K562 (cell line): ENCODE data around the gene SPI1. TPM values are rescaled to one million over a fixed set of nuclear protein-coding genes. Genes with fewer than 3 reads are reported as not detected.

Experiments
- ATAC-seq: fragments of 200-7000 bp; cut with Tn5 transposase; 3 replicates; pipeline ENCODE4 v1.9.1; 2020; ENCODE audit warnings: moderate library complexity
- BruUV-seq: library from RNA; stranded (reverse); fragments of 400-500 nt; replicated peaks from 2 replicates; lab custom pipeline; 2021; lab: Mats Ljungman, UMichigan
- CTCF ChIA-PET: fragments of 300-600 bp; formaldehyde crosslinking; extraction: SDS; loops from one replicate; lab custom pipeline; 2021; ENCODE audit warnings: low intra/inter-chr PET ratio; lab: Yijun Ruan, JAX
- POLR2A ChIA-PET: fragments of 300-600, 350-650 bp; sonication (Branson Sonifier 250); formaldehyde crosslinking; extraction: SDS; loops from one replicate; lab custom pipeline; 2021; ENCODE audit warnings: antibody characterized with exemption, inconsistent platforms; lab: Yijun Ruan, JAX
- DNase-seq, 4 experiments: peaks; one replicate each; pipeline versions ENCODE4 v3.0.0 to v3.0.0-alpha.2; 2011 to 2018; ENCODE audit warnings: low spot score in 3 of 4, mixed read lengths in 3 of 4; ENCODE audit errors: extremely low read depth in 1 of 4
- FAIRE-seq: peaks from 2 replicates; lab custom pipeline; 2011; peaks lifted over from hg19 to GRCh38; lab: Jason Lieb, UNC
- H2AFZ ChIP-seq: 2 replicates; pipeline ENCODE4 v1.6.0; 2011; ENCODE audit warnings: low read depth, low read length, control low read depth, inconsistent platforms
- H3K27ac ChIP-seq: fragments of 200-600 bp; 3 replicates; pipeline ENCODE4 v1.8.0; 2011; ENCODE audit warnings: low read depth, mild to moderate bottlenecking, control low read depth, inconsistent platforms, low read length, moderate library complexity, mixed read lengths; ENCODE audit errors: extremely low read depth
- H3K27me3 ChIP-seq, 2 experiments: fragments of 300-600 bp in 1 of 2; 2 replicates in 1 of 2; 3 replicates in 1 of 2; pipeline versions ENCODE4 v1.6.0 to v1.8.0; 2011; ENCODE audit warnings: inconsistent platforms in 2 of 2, low read length in 2 of 2, mild to moderate bottlenecking in 1 of 2, mixed read lengths in 1 of 2, moderate library complexity in 1 of 2; ENCODE audit not compliant: control insufficient read depth in 2 of 2, insufficient read depth in 2 of 2
- H3K36me3 ChIP-seq: fragments of 300-600 bp; 3 replicates; pipeline ENCODE4 v1.8.0; 2011; ENCODE audit warnings: mild to moderate bottlenecking, low read length, inconsistent platforms; ENCODE audit not compliant: control insufficient read depth, insufficient read depth
- H3K4me1 ChIP-seq, 2 experiments: fragments of 200-600 bp in 1 of 2; replicated peaks in 1 of 2; 2 replicates in 1 of 2; 3 replicates in 1 of 2; pipeline versions ENCODE4 v1.5.1 to v1.8.0; 2011; ENCODE audit warnings: inconsistent platforms in 2 of 2, low read length in 2 of 2, mild to moderate bottlenecking in 1 of 2, mixed read lengths in 1 of 2, moderate library complexity in 1 of 2; ENCODE audit not compliant: control insufficient read depth in 2 of 2, insufficient read depth in 2 of 2
- H3K4me2 ChIP-seq: 2 replicates; pipeline ENCODE4 v1.6.1; 2011; ENCODE audit warnings: low read length, control low read depth, inconsistent platforms, mixed read lengths; ENCODE audit not compliant: insufficient read depth
- H3K4me3 ChIP-seq: fragments of 200-600 bp; sonication (generic), shearing (Covaris generic); 2 replicates; pipeline ENCODE4 v1.5.1; 2016; ENCODE audit warnings: control low read depth, inconsistent platforms
- H3K79me2 ChIP-seq: fragments of 200-600 bp; 3 replicates; pipeline ENCODE4 v1.8.0; 2011; ENCODE audit warnings: low read length, inconsistent platforms; ENCODE audit not compliant: control insufficient read depth, insufficient read depth
- H3K9ac ChIP-seq, 2 experiments: 2 replicates each; pipeline versions ENCODE4 v1.6.0 to v1.6.1; 2011; ENCODE audit warnings: low read depth in 2 of 2, low read length in 2 of 2, control low read depth in 1 of 2, inconsistent platforms in 1 of 2, mild to moderate bottlenecking in 1 of 2, mixed read lengths in 1 of 2; ENCODE audit not compliant: insufficient read depth in 1 of 2
- H3K9me1 ChIP-seq: one replicate; pipeline ENCODE4 v1.6.0; 2011; ENCODE audit warnings: inconsistent platforms, mild to moderate bottlenecking, low read length, moderate library complexity; ENCODE audit not compliant: control insufficient read depth, insufficient read depth
- H3K9me3 ChIP-seq: replicated peaks from 2 replicates; pipeline ENCODE4 v1.5.1; 2011; ENCODE audit warnings: low read depth, low read length, inconsistent platforms; ENCODE audit not compliant: control insufficient read depth, insufficient read depth
- H4K20me1 ChIP-seq: replicated peaks from 2 replicates; pipeline ENCODE4 v1.6.1; 2011; ENCODE audit warnings: low read length, inconsistent platforms, mixed read lengths; ENCODE audit not compliant: control insufficient read depth, insufficient read depth
- CXXC5 ChIP-seq: fragments of 250-450 bp; sonication (Bioruptor Pico); IDR thresholded peaks from 2 replicates; pipeline ENCODE4 v1.8.0; 2022; ENCODE audit warnings: inconsistent platforms, mild to moderate bottlenecking, moderate library complexity
- FOS ChIP-seq: IDR thresholded peaks from 3 replicates; pipeline ENCODE4 v1.6.1; 2011; ENCODE audit not compliant: insufficient read length; ENCODE audit errors: extremely low read depth
- JUND ChIP-seq, 2 experiments: IDR thresholded peaks; 2 replicates in 1 of 2; 3 replicates in 1 of 2; pipeline ENCODE4 v1.6.1; 2011; ENCODE audit warnings: borderline replicate concordance in 2 of 2, low read depth in 2 of 2, low read length in 2 of 2, improper control_type of control experiment in 1 of 2, missing biosample characterization in 1 of 2, missing genetic modification characterization in 1 of 2, missing genetic modification reagents in 1 of 2
- NFIC ChIP-seq: fragments of 450-650 bp; IDR thresholded peaks from 2 replicates; pipeline ENCODE4 v1.6.1; 2017; ENCODE audit warnings: mild to moderate bottlenecking, inconsistent platforms
- SNIP1 ChIP-seq: fragments of 450-650 bp; IDR thresholded peaks from 2 replicates; pipeline ENCODE4 v1.7.1; 2017; ENCODE audit warnings: low read depth, mild to moderate bottlenecking
- ZNF717 ChIP-seq: fragments of 250-450 bp; sonication (Bioruptor Pico); IDR thresholded peaks from 2 replicates; pipeline ENCODE4 v1.5.0; 2021
- WGBS: fragments of 100-300 bp; shearing (Covaris generic); methylation state at CpG from one replicate; pipeline ENCODE4 v1.1.6; 2016; ENCODE audit warnings: low coverage, mixed read lengths; ENCODE audit not compliant: insufficient coverage; ENCODE audit errors: missing lambda C conversion rate; 5-methylcytosine and 5-hydroxymethylcytosine counted together
- in situ Hi-C: fragments of 300-500 bp; cut with MboI; formaldehyde crosslinking; loops from 4 replicates; pipeline ENCODE4 v1.15.0; 2018; ENCODE audit warnings: inconsistent platforms, mixed read lengths
- intact Hi-C: fragments of 100-400 bp; cut with micrococcal nuclease; formaldehyde crosslinking; loops from 2 replicates; pipeline ENCODE4 v1.14.2; 2022
- polyA plus RNA-seq, 8 experiments: library from polyadenylated mRNA; depleted of rRNA in 4 of 8; stranded (reverse) in 5 of 8; unstranded in 3 of 8; fragments of >200 nt; fragmentation: Nextera tagmentation in 2 of 8; fragmentation: Illumina TruSeq in 1 of 8; extraction: Ambion mirVana in 2 of 8; extraction: Trizol in 1 of 8; gene quantifications; 2 replicates each; pipeline versions ENCODE4 v1.2.1 to v1.2.3, GENCODE V29; 2011 to 2014; ENCODE audit warnings: inconsistent platforms in 1 of 8, missing spikeins in 1 of 8
- total RNA-seq, 7 experiments: library from RNA; depleted of rRNA in 6 of 7; stranded (reverse); fragments of >200 nt in 6 of 7; fragmentation: Illumina TruSeq in 2 of 7; extraction: Trizol in 2 of 7; gene quantifications; 2 replicates each; pipeline versions ENCODE4 v1.2.1 to v1.2.3, GENCODE V29; 2011 to 2021; ENCODE audit warnings: low replicate concordance in 1 of 7
- TF ChIP-seq, protein P1 (sequence below): sonication (generic); formaldehyde crosslinking; IDR thresholded peaks from 2 replicates; pipeline ENCODE4 v1.8.0; 2023; ENCODE audit warnings: mild to moderate bottlenecking, missing genetic modification reagents

SPI1 gene
- total and polyA plus RNA-seq, 9 of the 15 experiments (the other 6 are each of a cell fraction or from before 2014, with no cell fraction given) = 0.10 to 33.7 (median 10.3) TPM

DNA sequence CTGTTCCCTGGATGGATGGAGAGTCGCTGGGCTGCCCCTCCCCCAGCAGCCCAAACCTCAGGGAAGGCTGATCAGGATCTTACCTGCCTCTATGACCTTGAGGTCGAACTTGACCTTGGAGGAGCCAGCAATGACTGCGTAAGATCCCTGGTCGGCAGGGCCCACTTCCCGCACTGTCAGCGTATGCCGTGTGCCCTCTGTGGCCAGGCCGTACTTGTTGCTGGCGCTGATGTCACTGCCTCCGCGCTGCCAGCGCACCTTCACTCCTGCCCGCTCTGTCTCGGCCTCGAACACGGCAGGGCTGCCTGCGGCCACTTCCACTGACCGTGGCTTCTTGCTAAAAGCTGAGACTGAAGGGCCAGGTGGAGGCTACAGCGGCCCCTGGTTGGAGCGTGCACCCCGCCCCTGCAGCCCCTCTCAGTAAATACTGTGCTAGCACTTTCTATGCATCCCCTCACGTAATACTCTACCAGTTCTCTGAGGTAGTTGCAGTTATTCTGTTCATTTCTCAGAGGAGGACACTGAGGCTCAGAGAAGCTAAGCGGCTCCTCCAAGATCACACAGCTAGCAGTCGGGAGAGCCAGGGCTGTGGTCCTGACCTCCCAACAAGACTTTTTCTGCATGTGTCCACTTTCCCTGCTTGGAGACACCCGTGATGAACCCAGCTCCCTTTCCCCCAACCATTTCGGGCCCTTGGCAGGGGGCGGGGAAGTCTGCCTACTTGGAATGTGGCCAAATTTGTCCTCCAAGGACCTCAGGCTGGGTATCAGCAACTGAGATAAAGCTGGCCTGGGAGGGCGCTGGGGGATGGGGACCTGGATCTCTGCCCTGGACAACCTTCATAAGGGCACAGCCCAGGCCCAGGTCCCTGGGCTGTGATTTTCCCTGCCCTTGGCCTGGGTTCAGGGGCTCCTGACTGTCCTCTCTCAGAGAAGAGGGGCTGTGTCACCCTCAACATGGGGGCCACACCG lies 26.9 kb downstream of the SPI1 start (continued):
- TF ChIP-seq, protein P1, sequence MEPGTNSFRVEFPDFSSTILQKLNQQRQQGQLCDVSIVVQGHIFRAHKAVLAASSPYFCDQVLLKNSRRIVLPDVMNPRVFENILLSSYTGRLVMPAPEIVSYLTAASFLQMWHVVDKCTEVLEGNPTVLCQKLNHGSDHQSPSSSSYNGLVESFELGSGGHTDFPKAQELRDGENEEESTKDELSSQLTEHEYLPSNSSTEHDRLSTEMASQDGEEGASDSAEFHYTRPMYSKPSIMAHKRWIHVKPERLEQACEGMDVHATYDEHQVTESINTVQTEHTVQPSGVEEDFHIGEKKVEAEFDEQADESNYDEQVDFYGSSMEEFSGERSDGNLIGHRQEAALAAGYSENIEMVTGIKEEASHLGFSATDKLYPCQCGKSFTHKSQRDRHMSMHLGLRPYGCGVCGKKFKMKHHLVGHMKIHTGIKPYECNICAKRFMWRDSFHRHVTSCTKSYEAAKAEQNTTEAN (CRISPR knock-in tag) = no peak
- no peak for TF ChIP-seq JUND (IDR thresholded peaks at IDR 0.05; ENCODE audit: borderline replicate concordance, low read depth, low read length)
- TF ChIP-seq JUND (tag; IDR thresholded peaks at IDR 0.05; ENCODE audit: borderline replicate concordance, low read depth, low read length) = no peak
- TF ChIP-seq CXXC5 = no peak
- TF ChIP-seq ZNF717 (CRISPR knock-in tag) = no peak

DNA sequence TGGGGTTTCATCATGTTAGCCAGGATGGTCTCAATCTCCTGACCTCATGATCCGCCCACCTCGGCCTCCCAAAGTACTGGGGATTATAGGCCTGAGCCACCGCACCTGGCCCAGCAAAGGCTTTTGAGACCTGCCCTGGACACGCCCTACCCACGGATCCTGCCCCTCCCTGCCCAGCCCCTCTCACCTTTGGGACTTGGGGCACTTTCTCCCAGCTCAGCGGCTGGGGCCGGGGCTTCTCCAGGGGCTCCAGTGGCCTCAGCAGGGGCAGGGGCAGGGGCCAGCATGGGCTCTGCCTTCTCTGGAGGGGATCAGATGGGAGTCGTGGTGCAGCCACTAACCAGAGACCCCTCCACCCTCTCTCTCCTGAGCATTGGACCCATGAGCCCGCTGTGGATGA lies 28.0 kb downstream of the SPI1 start:
- intact Hi-C loops (loop anchor here (10.0 kb wide), 2 partner anchors 54 to 466 kb away; partner anchors contain the start of gene SLC39A13), in situ Hi-C loops (loop anchor here (10.0 kb wide), 1 partner anchor 466 kb away; no protein-coding TSS in a partner anchor)
- no peak overlapping the region for H3K4me2 ChIP-seq
- H3K4me1 ChIP-seq = peaks cover 0 to 44% of the 10 kb centered on the region in 2 experiments; a peak in 2 of 5 replicates
- no peak overlapping the region for H2AFZ ChIP-seq
- H3K9me3 ChIP-seq = no peaks in the 10 kb centered on the region; the same call in 1 of the 2 replicates
- H4K20me1 ChIP-seq = peaks cover 3% of the 10 kb centered on the region; the same call in 1 of the 2 replicates
- FAIRE-seq (no peak), ATAC-seq (no peak), DNase-seq (no peak)
- no peak overlapping the region for H3K4me3 ChIP-seq
- no peaks in the 10 kb centered on the region for H3K36me3 ChIP-seq
- WGBS = 60% methylated on average over 8 of the region's 9 CpGs
- no peaks in the 10 kb centered on the region for H3K79me2 ChIP-seq
- no TSS peak for BruUV-seq
- no peaks in the 10 kb centered on the region for H3K9me1 ChIP-seq
- H3K9ac ChIP-seq = 0 out of 4 replicates have a peak overlapping the region, but pooled peaks of 1 of the 2 experiments have one; percentile 54
- no peak overlapping the region for H3K27ac ChIP-seq
- ChIA-PET CTCF (no interaction called here), POLR2A (interaction anchor here (1.1 kb wide), 1 partner anchor 91 kb away, joined by 3 read pairs; no protein-coding TSS in a partner anchor)
- H3K27me3 ChIP-seq = peaks cover 6 to 21% of the 10 kb centered on the region in 2 experiments; a peak in 4 of 5 replicates
- no peak for TF ChIP-seq NFIC
- TF ChIP-seq SNIP1 = no peak
- no peak for TF ChIP-seq FOS
